ENCODE results near the gene PCGF3.

GRCh38 chr4:752196-752861 lies 46.7 kb downstream of the PCGF3 start:
- TF ChIP-seq CTCF (IDR thresholded peaks at IDR 0.05) (no peak), ZFX (IDR thresholded peaks at IDR 0.05; ENCODE audit: borderline replicate concordance) (no peak)

Measured in 22Rv1 (cell line).